NCI-H2029 (cell line): Measurements from ENCODE around the gene FAM117B.
"Not testable (repeated sequence)": the region's sequence is repeated elsewhere in the genome, so short reads cannot be mapped to it uniquely, and the experiment has no call there.

Experiments
- DNase-seq: peaks from one replicate; lab custom pipeline; 2025; lab: John Stamatoyannopoulos, UW

The FAM117B gene

GRCh38 chr2:202703091-202703490, 68.3 kb downstream of the FAM117B start:
- DNase-seq = no peak

GRCh38 chr2:202704248-202704647, 69.5 kb downstream of the FAM117B start:
- DNase-seq = no peak

GRCh38 chr2:202705446-202706020, 70.8 kb downstream of the FAM117B start:
- DNase-seq = no peak

- not testable (repeated sequence) for DNase-seq
Measured at GRCh38 chr2:202714971-202715935, 80.5 kb downstream of the FAM117B start.

- no peak for DNase-seq
Measured at GRCh38 chr2:202716114-202716718, 81.4 kb downstream of the FAM117B start.

- no peak for DNase-seq
Measured at GRCh38 chr2:202716953-202717597, 82.3 kb downstream of the FAM117B start.

GRCh38 chr2:202717598-202718310, 83.0 kb downstream of the FAM117B start:
- no peak for DNase-seq

- no peak for DNase-seq
Measured at GRCh38 chr2:202718614-202719013, 83.8 kb downstream of the FAM117B start.

GRCh38 chr2:202720226-202720625, 85.5 kb downstream of the FAM117B start:
- DNase-seq = no peak

GRCh38 chr2:202721621-202722020, 86.9 kb downstream of the FAM117B start:
- no peak for DNase-seq

- DNase-seq = no peak
Measured at GRCh38 chr2:202723746-202724145, 89.0 kb downstream of the FAM117B start.

- no peak for DNase-seq
Measured at GRCh38 chr2:202726070-202726469, 91.3 kb downstream of the FAM117B start.

- no peak for DNase-seq
Measured at GRCh38 chr2:202736826-202737225, 102.1 kb downstream of the FAM117B start.

- DNase-seq = no peak
Measured at GRCh38 chr2:202743613-202744012, 108.8 kb downstream of the FAM117B start.

- no peak for DNase-seq
Measured at GRCh38 chr2:202749477-202749876, 114.7 kb downstream of the FAM117B start.

GRCh38 chr2:202750763-202751427, 116.1 kb downstream of the FAM117B start:
- no peak for DNase-seq

- DNase-seq = no peak
Measured at GRCh38 chr2:202752071-202752470, 117.3 kb downstream of the FAM117B start.

GRCh38 chr2:202754936-202755335, 120.2 kb downstream of the FAM117B start:
- no peak for DNase-seq

- DNase-seq = no peak
Measured at GRCh38 chr2:202756598-202756997, 121.8 kb downstream of the FAM117B start.

- no peak for DNase-seq
Measured at GRCh38 chr2:202757339-202757738, 122.6 kb downstream of the FAM117B start.

GRCh38 chr2:202758128-202758527, 123.4 kb downstream of the FAM117B start:
- DNase-seq = no peak
